Measurements from ENCODE around the gene SLAMF6.
"Not testable (repeated sequence)": the region's sequence is repeated elsewhere in the genome, so short reads cannot be mapped to it uniquely, and the experiment has no call there.

GRCh38 chr1:160523789-160524188 lies 734 bp upstream of the SLAMF6 start:
- not testable (repeated sequence) for TF ChIP-seq CTCF, POLR2A (IDR thresholded peaks at IDR 0.05)
